GM21528 (cell line): Measurements from ENCODE around the gene EMID1.
"Not testable (repeated sequence)": the region's sequence is repeated elsewhere in the genome, so short reads cannot be mapped to it uniquely, and the experiment has no call there.

Experiments
- ATAC-seq: cut with Tn5 transposase; IDR thresholded peaks from one replicate; pipeline ENCODE4 v1.9.1; 2021; ENCODE audit warnings: mild to moderate bottlenecking, moderate library complexity; ENCODE audit not compliant: unreplicated experiment, low FRiP score

Gene EMID1

GRCh38 chr22:29208879-29209623, 3.4 kb downstream of the EMID1 start:
- no peak for ATAC-seq

GRCh38 chr22:29209624-29209929, 3.9 kb downstream of the EMID1 start:
- ATAC-seq = no peak

GRCh38 chr22:29211066-29211465, 5.4 kb downstream of the EMID1 start:
- no peak for ATAC-seq

DNA sequence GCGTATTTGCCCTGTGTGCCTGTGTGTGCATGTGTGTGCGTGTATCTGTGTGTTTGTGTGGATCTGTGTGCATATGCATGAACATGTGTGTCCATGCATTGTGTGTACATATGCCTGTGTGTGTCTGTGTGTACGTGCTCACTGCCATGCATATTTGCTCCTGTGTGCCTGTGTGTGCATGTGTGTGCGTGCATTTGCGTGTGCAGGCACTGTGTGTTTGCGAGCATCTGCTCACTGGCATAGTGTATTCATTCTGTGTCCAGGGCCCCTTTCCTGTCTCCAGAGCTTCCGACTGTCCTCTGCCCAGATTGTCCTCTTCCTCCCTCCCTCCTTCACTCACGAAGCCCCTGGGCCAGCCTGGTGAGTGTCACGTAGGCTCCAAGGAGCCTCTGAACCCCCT, 5.8 kb downstream of the EMID1 start:
- ATAC-seq = no peak

GRCh38 chr22:29212743-29213142, 7.0 kb downstream of the EMID1 start:
- no peak for ATAC-seq

- ATAC-seq = no peak
Measured at GRCh38 chr22:29213493-29213892, 7.8 kb downstream of the EMID1 start.

DNA sequence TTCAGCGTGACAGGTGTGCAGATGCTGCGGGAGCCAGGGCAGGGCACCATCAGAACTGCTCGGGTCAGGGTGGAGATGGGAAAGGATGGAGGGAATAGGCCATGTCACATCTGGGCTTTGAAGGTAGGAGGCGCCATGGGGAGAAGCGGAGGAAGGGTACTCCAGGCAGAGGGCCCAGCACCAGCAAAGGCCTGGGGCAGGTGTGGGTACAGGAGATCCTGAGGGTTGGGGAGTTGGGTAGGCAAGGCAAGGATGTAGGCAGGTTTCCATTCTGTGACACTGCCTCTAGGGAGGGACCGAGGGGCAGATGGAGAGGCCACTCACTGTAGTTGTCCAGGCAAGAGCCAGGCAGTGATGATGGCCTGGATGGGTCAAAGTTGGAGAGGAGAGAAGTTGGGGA, 8.5 kb downstream of the EMID1 start:
- no peak for ATAC-seq

DNA sequence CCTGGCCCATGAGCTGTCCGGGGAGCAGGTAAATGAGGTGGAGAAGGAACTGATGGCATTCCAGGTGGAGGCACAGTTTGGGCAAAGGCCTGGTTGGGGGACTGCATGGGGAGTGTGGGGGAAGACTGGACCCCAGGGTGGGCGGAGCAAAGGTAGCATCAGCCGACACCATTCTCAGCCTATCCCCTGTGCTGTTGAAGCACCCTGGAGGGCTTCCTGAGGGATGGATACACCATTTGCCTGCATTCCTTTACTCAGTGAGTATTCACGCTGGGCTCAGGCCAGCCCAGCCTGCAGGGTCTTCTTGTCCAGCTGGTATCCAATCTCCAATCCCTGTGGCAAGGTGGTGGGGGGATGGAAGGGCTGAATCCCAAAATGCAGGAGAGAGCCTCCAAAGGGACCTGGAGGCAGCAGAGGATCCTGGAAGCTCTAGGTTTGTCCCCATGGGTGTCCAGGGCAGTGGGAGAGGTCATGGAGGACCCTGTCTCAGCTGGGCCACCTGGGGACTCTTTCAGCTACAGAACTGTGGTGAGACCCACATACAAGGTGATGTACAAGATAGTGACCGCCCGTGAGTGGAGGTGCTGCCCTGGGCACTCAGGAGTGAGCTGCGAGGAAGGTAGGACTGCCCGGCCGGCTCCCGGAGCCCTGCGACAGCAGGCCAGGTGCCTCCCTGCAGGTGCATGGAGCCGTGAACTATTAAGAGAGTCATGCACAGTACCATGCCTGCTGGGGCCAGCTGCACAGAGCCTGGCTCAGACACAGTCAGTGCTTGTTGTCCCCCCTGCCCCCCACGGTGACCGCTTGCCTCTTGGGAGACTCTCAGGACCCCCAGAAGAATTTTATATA, 9.5 kb downstream of the EMID1 start:
- no peak for ATAC-seq

- ATAC-seq = no peak
Measured at GRCh38 chr22:29216011-29216872, 10.5 kb downstream of the EMID1 start.

DNA sequence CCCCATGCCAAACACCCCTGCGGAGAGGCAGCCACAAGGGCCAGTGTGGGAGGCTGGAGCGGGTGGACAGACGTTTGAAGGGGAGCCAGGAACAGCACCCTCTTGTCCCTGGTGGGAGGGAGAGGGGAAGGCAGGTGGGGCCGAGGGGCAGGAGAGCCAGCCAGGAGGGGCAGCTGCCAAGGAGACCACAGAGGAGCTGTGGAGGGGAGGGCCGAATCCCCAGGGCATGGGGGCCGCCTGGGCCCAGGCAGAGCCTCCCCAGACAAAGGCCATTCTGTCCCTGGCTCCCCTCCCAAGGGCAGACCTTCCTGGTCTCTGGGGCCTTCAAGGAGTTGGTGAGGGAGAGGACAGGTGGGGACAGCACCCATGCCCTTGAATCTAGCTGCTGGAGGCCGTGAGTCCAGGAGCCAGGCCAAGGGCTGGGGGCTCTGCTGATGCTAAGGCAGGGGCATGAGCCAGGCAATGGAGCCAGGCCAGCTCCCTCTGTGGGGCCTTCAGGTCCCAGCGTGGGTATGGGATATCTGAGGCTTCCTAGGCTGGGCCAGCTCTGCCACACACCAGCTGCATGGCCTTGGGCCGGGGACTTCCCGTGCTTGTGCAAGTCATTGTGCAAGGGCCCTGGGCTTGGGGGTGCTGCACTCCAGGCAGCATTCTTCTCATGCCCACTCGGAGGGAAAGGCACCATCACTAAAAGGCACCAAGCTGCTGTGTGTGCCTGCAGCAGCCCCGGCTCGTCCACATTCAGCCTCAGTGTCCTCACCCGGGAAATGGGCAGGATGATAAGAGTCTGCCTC, 11.4 kb downstream of the EMID1 start:
- ATAC-seq = no peak

DNA sequence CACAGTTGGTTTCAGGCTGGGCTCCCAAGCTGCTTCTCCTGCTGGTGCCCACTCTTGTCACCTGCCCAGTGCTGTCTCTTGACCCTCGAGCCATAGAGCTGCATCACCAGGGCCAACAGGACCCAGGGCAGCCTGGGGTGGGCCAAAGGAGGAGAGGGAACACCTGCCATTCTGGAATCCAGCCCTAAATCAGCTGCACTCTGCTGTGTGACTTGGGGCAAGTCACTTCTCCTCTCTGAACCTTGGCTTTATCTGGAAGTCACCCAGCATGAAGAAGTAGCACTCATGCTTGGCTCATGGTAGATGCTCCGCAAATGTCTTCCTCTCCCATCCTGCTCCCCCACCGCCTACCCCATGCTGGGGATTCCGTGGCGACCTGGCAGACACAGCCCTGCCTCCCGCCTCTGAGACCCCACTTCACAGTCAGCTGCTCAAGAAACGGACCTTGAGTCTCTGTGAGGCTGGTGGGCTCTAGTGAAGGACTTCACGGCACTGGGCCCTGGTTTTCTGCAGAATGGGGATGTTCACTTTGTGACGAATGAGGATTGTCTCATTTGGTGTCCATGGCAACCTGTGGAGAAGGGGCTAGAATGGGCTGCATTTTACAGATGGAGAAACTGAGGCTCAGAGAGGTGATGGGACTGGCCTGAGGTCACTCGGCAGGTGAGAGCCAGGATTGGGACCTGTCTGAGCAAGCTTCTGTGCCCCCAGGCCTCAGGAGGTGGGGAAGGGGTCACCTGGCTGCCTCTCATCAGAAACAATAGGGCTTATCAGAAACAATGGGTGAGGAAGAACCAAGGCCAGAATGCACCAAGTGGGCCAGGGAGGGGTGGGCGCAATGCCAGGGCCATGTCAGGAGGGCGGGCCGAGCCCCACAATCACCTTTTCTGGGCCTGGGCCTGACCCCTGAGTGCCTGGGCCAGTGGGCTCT, 12.4 kb downstream of the EMID1 start:
- ATAC-seq = no peak

GRCh38 chr22:29218758-29219408, 13.2 kb downstream of the EMID1 start:
- ATAC-seq = no peak

DNA sequence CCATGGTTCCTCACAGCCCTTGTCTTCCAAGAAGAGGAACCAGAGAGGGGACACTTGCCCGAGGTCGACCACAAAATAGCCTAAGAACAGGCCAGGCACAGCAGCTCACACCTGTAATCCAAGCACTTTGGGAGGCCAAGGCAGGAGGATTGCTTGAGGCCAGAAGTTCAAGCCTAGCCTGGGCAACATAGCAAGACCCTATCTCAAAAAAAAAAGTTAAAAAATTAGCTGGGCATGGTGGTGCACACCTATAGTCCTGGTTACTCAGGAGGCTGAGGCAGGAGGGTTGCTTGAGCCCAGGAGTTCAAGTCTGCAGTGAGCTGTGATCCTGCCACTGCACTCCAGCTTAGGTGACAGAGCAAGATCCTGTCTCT, 13.7 kb downstream of the EMID1 start:
- not testable (repeated sequence) for ATAC-seq

DNA sequence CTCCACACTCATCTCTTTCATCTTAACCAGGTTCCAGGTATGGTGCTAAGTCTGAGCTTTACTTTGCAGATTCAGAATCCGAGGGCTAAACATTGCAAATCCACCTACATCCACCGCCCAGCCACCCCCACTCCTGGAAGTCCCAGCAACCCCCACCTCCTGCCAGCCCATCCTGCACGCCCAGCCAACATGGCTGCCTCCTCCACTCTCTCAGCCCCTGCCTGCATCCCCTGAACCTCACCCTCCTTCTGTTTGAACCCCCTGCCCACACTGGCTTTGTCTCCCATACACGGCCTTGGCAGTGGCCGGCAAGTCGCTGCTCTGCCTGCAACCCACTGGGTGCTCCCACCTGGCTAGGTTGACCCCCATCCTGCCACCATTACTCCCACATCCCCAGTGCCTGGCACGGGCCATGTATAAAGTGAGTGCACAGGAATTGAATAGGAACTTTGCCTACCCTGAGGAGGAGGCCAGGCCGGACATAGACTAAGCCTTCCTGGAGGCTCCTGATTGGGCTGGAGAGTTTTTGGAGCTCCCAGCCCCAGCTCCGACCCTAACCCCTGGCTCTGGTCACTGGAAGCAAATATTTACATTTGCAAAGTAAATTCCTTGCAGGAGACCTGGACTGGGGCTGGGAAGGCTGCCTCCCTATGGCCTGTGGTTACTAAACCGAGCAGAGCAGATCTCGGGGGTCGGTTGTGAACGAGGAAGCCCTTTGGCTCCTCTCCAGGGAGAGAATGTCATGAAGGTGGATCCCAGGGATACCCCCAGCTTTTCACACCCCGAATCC, 14.4 kb downstream of the EMID1 start:
- ATAC-seq = no peak

DNA sequence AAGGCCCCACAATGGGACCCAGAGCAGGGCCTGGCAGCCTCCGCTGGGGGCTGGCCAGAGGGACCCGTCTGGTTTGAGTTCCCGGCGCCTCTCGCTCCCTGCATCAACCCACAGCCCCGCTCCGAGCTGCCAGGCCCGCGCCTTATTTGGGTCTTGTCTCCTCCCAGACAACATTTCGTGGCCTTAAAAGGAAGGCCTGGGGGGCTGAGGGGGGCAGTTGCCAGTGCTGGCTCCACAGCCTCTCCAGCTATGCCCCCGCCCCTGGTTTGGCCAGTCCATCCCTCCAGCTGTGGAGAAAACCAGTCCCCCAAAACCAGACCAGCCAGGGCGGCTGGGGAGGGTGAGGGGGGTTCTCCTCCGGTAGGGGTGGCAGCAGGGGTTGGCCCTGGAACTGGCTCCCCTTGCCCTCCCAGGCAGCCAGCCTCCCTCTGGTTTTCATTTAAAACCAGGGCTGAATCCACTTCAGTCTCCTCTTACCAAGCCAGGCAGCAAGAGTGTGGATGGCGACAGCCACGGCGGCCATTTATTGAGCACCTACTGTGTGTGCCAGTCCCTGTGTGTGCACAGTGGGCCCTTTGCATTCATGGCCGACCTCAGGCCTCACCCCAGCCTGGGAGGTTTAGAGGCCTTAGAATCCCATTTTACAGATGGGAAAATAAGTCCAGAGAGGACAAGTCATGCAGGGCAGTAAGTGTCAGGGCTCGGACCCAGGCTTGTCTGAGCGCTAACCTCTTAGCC, 18.6 kb downstream of the EMID1 start:
- ATAC-seq = no peak

DNA sequence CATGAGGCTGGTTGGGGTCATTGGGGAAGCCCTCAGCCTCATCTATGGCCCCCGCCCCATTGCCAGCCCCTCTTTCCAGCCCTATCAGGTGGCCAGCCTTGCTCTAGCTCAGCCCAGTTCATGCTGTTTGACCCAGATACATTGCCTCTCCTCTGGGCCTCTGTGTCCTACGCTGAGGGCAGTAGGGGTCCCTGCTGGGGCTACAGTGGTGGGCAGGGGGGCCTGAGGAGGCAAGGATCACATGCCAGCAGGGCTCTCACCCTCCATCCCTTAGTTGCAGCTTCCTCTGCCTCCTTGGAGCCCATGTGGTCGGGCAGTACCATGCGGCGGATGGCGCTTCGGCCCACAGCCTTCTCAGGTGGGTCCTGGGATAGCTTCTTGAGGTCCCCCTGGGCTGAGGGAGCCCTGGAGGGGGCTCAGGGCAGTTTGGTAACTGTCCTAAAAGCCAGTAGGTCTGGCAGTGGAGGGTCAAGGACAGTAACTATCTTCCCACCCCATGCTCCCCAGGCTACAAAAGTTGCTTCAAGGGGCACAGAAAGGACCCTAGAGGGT, 19.2 kb downstream of the EMID1 start:
- no peak for ATAC-seq

DNA sequence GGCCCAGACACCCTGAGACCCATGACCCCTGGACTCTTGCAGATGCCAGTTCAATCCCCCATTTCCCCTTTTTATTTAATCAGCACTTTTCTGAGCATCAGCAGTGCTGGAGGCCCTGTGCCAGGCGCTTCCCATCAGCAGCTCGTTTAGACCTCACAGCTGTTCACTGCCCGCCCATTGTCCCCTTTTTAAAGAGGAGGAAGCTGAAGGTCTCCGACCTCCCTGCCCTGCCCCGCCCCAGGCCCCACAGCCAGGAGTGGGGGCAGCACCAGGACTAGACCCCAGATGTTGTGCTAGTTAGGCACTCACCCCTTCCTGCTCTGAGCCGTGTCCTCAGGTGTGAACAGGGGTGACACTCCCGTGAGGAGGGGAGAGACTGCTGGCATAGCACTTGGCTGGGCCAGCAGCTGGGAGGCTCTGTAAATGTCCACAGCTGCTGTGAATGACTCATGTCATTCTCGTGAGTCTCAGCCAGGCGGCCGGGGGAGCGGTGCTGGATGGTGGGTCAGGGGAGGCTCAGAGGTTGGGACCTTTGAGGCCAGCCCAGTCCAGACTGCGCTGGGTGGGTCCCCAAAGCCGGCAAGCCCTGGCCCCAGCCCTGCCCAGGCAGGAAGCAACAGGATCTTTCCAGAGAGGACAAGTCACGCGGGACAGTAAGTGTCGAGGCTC, 19.9 kb downstream of the EMID1 start:
- ATAC-seq = no peak
